ENCODE data around the gene TCF12.
A peak's percentile ranks its signal among the peaks of the same experiment; 100 is the strongest.

Gene TCF12

DNA sequence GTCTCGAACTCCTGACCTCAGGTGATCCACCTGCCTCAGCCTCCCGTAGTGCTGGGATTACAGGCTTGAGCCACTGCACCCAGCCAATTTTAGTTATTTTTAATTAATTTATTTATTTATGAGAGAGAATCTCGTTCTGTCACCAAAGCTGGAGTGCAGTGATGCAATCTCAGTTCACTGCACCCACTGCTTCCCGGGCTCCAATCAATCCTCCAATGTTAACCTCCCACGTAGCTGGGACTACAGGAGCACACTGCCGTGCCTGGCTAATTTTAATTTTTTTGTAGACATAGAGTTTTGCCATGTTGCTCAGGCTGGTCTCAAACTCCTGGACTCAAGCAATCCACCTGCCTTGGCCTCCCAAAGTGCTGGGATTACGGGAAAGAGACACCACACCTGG, 137.9 kb downstream of the TCF12 start:
- H3K4me3 ChIP-seq (replicated peaks; ENCODE audit: low read depth, low read length) = no peak overlapping the region
- TF ChIP-seq CTCF (IDR thresholded peaks at IDR 0.05; ENCODE audit: low read length, missing control alignments) = no peak
- no peak for DNase-seq (ENCODE audit: low read depth)

DNA sequence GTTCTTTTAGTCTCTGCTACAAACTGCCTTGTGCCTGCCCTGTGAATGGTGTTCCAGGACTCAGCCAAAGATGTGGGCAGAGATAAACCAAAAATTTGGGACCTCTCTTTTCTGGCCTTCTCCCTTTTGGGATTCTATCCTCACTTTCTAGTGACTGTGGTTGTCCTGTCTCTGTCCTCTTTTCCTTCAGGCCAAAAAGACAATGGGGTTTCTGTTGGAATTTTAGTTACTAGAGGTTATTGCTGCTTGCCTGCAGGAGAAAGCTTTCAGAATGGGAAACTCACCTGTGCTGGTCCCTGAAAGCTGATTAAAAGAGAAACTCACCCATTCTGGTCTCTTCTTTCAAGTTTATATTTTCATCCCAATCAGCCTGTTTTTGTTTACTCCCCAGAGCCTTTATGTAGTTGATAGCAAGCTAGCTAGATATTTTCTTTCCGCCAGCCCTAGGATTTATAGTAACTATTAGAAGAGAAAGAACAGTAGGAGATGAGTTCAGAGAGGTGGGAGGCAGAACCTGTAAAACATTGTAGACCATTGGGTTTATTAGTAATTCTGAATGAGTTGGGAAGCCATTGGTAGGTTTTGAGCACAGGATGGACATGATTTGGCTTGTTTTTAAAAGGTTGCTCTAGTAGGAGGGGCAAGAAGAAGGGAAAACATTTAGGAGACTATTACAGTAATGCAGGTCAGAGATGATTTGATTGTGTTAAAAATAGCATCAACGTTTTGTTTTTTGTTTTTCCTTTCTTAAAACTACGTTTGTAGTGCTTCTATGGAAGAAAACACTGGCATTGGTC, 138.9 kb downstream of the TCF12 start:
- H3K4me3 ChIP-seq (replicated peaks; ENCODE audit: low read depth, low read length) = no peak overlapping the region
- no peak for DNase-seq (ENCODE audit: low read depth)
- no peak for TF ChIP-seq CTCF (IDR thresholded peaks at IDR 0.05; ENCODE audit: low read length, missing control alignments)

- H3K4me3 ChIP-seq (replicated peaks; ENCODE audit: low read depth, low read length) = no peak overlapping the region
- TF ChIP-seq CTCF (IDR thresholded peaks at IDR 0.05; ENCODE audit: low read length, missing control alignments) = no peak
- no peak for DNase-seq (ENCODE audit: low read depth)
Measured at GRCh38 chr15:57059026-57059660, 140.7 kb downstream of the TCF12 start.

DNA sequence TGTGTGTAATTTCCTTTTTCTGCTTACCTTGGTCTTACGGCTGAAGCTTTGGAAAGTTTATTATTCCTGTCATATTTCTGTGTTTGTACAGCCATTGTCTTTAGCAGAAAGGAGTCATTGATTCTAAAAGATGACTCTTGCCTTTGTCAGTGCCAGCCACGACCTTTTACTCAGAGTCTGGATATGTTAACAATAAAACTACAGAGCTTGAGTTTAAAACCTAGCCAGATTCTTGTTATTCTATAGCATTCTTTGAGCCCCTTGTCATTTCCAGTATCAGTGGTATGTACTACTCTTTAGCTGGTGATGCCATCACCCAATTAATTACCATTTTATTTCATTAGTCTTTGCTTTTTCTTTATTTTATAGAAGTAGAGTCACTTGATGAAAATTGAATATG, 142.4 kb downstream of the TCF12 start:
- H3K4me3 ChIP-seq (replicated peaks; ENCODE audit: low read depth, low read length) = no peak overlapping the region
- peak; percentile 69 for DNase-seq (ENCODE audit: low read depth)
- no peak for TF ChIP-seq CTCF (IDR thresholded peaks at IDR 0.05; ENCODE audit: low read length, missing control alignments)

- DNase-seq (ENCODE audit: low read depth) = no peak
- H3K4me3 ChIP-seq (replicated peaks; ENCODE audit: low read depth, low read length) = no peak overlapping the region
- TF ChIP-seq CTCF (IDR thresholded peaks at IDR 0.05; ENCODE audit: low read length, missing control alignments) = no peak
Measured at GRCh38 chr15:57061281-57061680, 142.8 kb downstream of the TCF12 start.

DNA sequence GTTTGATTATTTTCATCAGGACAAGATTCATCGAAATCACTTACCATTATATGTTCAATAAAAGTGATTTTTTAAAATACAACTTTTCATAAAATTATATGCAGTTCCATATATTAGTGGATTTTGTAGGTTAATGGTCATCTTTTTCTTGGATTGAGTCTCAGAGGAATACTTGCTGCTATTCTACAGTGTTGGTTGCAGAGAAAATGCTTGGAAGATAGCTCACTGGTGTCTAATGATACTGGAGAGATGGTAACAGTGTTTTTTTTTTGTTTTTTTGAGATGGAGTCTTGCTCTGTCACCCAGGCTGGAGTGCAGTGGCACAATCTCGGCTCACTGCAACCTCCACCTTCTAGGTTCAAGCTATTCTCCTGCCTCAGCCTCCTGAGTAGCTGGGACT, 143.3 kb downstream of the TCF12 start:
- H3K4me3 ChIP-seq (replicated peaks; ENCODE audit: low read depth, low read length) = no peak overlapping the region
- DNase-seq (ENCODE audit: low read depth) = no peak
- no peak for TF ChIP-seq CTCF (IDR thresholded peaks at IDR 0.05; ENCODE audit: low read length, missing control alignments)
